Peyer's patch (tissue), 4 donors: ENCODE data around the gene PNN.

Experiments
- POLR2A ChIP-seq, 2 donors: fragments of 450-650 bp; IDR thresholded peaks; one replicate each; pipeline ENCODE4 v1.5.1; 2017; ENCODE audit warnings: antibody characterized with exemption in 2 of 2, mild to moderate bottlenecking in 2 of 2, moderate library complexity in 2 of 2
- TF ChIP-seq, protein P1 (sequence below), 6 experiments: fragments of 450-650 bp in 4 of 6; fragments of 200-600 bp in 2 of 6; sonication (generic) in 1 of 6; IDR thresholded peaks; one replicate each; pipeline ENCODE4 v1.5.1; 2017 to 2019; ENCODE audit warnings: antibody characterized with exemption in 6 of 6, mild to moderate bottlenecking in 3 of 6, moderate library complexity in 1 of 6

DNA sequence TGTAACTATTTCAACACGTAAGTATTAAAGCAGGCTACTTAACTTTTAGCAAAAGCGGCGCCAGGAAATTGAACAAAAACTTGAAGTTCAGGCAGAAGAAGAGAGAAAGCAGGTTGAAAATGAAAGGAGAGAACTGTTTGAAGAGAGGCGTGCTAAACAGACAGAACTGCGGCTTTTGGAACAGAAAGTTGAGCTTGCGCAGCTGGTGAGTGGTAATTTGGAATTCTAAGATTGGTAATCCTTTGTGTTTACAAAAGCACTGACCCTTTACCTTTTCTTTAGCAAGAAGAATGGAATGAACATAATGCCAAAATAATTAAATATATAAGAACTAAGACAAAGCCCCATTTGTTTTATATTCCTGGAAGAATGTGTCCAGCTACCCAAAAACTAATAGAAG lies 4.0 kb downstream of the PNN start:
- TF ChIP-seq, protein P1, sequence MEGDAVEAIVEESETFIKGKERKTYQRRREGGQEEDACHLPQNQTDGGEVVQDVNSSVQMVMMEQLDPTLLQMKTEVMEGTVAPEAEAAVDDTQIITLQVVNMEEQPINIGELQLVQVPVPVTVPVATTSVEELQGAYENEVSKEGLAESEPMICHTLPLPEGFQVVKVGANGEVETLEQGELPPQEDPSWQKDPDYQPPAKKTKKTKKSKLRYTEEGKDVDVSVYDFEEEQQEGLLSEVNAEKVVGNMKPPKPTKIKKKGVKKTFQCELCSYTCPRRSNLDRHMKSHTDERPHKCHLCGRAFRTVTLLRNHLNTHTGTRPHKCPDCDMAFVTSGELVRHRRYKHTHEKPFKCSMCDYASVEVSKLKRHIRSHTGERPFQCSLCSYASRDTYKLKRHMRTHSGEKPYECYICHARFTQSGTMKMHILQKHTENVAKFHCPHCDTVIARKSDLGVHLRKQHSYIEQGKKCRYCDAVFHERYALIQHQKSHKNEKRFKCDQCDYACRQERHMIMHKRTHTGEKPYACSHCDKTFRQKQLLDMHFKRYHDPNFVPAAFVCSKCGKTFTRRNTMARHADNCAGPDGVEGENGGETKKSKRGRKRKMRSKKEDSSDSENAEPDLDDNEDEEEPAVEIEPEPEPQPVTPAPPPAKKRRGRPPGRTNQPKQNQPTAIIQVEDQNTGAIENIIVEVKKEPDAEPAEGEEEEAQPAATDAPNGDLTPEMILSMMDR (IDR thresholded peaks at IDR 0.05): no peak
- no peak for TF ChIP-seq POLR2A (IDR thresholded peaks at IDR 0.05)
